Lower leg skin (tissue), 4 donors: Measurements from ENCODE around the gene LAP3. TPM values are rescaled to one million over a fixed set of nuclear protein-coding genes. Genes with fewer than 3 reads are reported as not detected.
"Not testable (repeated sequence)": the region's sequence is repeated elsewhere in the genome, so short reads cannot be mapped to it uniquely, and the experiment has no call there.

Experiments used
- DNase-seq, 2 donors: peaks; one replicate each; pipeline ENCODE4 v3.0.0-alpha.2; 2019; ENCODE audit warnings: low spot score in 2 of 2
- H3K4me3 ChIP-seq: fragments of 200-600 bp; sonication (generic); 2 replicates; pipeline ENCODE4 v1.5.1; 2017; ENCODE audit warnings: mild to moderate bottlenecking, low read depth; ENCODE audit not compliant: poor library complexity, severe bottlenecking
- CTCF ChIP-seq, 3 donors: fragments of 450-650 bp; IDR thresholded peaks; one replicate each; pipeline ENCODE4 v1.5.1; 2016; ENCODE audit warnings: antibody characterized with exemption in 3 of 3, mild to moderate bottlenecking in 3 of 3, moderate library complexity in 2 of 3
- POLR2A ChIP-seq, 2 donors: fragments of 450-650 bp; IDR thresholded peaks; one replicate each; pipeline ENCODE4 v1.6.1; 2016 to 2017; ENCODE audit warnings: antibody characterized with exemption in 2 of 2, mild to moderate bottlenecking in 1 of 2, moderate library complexity in 1 of 2
- WGBS, 2 donors: methylation state at CpG; one replicate each; pipeline ENCODE4 v1.1.5; 2018; 5-methylcytosine and 5-hydroxymethylcytosine counted together
- intact Hi-C: fragments of 100-400 bp; cut with DNase I; formaldehyde crosslinking; loops from one replicate; pipeline ENCODE4 v1.15.0; 2023; ENCODE audit warnings: low total_unique reads
- total RNA-seq, 4 donors: library from RNA; depleted of rRNA; stranded (reverse); fragments of >200 nt; gene quantifications; one replicate each; pipeline ENCODE4 v1.1.0, GENCODE V29; 2016

The LAP3 gene
- total RNA-seq, 4 donors from 2014 or later: 31.9 to 65.6 (median 52.7) TPM

DNA sequence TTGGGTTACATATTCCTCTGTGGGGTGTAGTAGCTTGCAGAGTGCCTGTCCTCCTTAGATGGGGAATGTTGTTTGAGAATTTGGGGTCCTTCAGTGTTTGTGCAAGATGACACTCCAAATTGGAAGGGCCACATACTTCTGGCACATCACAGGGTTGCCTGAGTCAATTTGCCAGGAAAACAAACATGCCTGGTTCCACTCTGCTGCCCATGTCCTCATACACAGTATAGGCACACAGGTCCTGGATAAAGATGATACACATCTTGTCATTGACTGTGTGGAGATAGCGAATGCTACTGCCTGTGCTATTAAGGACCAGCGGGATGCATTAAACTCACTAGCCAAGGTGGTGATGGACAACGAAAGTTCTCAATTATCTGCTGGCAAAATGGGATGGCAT lies 11.2 kb upstream of the LAP3 start:
- H3K4me3 ChIP-seq: no peak overlapping the region
- intact Hi-C loops: no loop called here
- no peak for DNase-seq
- TF ChIP-seq CTCF (IDR thresholded peaks at IDR 0.05) (no peak), POLR2A (IDR thresholded peaks at IDR 0.05) (no peak)
- 92 to 96% methylated on average over 3 of the region's 3 CpGs for WGBS, 2 donors

GRCh38 chr4:17567271-17567670 lies 9.7 kb upstream of the LAP3 start:
- H3K4me3 ChIP-seq: no peak overlapping the region
- no peak for TF ChIP-seq POLR2A (IDR thresholded peaks at IDR 0.05)
- TF ChIP-seq CTCF (IDR thresholded peaks at IDR 0.05): no peak
- intact Hi-C loops: no loop called here
- no peak for DNase-seq
- WGBS, 2 donors: 61 to 68% methylated on average over 2 of the region's 2 CpGs

DNA sequence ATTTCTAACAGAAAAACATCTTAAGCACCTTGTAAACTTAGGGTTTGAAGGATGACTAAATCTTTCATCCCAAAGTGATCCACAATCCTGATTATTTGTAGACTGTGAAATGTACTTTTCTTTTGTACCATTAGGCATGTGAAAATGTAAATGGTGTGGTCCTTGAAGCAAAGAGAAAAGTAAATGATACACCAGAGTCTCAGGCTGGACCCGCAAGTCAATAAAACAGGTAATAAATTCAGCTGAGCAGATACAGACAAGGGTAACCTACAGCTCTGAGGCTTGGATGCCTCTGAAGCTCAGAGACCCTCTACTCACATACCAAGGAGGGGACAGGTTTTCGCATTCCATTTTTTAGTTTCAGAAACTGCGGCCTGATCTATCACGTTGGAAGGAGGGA lies 2.8 kb upstream of the LAP3 start:
- intact Hi-C loops: no loop called here
- no peak overlapping the region for H3K4me3 ChIP-seq
- no peak for TF ChIP-seq POLR2A (IDR thresholded peaks at IDR 0.05)
- TF ChIP-seq CTCF (IDR thresholded peaks at IDR 0.05): no peak
- DNase-seq: no peak
- WGBS, 2 donors: 91 to 92% methylated on average over 4 of the region's 4 CpGs

- intact Hi-C loops, H3K4me3 ChIP-seq: not testable (repeated sequence)
- peak in 1 of 2 donors; percentile 83 for DNase-seq
- 95 to 98% methylated on average over 12 of the region's 12 CpGs for WGBS, 2 donors
Measured at GRCh38 chr4:17575177-17575576, 1.8 kb upstream of the LAP3 start.

DNA sequence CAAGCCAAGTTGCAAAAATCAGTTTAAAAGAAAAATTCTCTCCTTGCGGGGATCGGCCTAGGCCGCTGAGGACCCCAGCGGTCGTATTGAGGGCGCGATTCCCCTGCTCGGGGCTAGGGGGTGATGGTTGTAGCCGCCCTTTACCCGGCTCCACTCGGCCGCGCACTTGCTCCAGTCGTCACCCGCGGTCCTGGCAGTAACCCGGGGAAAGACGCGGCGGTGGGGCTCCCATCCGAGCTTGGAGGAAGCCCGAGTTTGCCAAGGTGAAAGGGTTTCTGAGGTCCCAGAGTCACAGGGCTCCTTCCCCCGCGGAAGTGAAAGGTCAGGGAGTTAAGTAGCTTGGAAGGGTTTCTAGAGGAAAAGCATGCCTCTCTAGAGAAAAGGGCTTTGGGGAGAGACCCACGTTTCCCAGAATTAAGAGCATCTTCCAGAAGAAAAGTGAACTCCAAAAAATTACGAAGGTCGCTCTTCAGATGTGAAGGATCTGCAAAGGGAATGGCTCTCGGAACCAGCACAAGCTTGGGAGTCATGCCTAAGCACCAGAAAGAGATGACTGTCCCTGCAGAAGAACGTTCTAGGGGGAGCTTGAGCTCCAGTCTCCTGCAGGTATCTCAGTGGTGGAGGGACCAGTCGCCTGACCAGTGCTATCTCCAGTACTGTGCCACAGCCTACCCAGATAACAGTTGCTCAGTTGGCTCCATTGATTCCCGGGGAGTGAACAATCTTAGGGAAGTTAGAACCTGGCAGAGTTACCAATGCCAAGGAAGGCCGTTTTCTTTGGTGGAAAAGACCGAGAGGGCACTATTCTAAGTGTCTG lies 875 bp downstream of the LAP3 start:
- no peak for TF ChIP-seq CTCF (IDR thresholded peaks at IDR 0.05)
- no peak for TF ChIP-seq POLR2A (IDR thresholded peaks at IDR 0.05)
- 4% methylated on average over 27 to 29 of the region's 33 CpGs for WGBS, 2 donors
- peak overlapping the region; percentile 72 for H3K4me3 ChIP-seq
- peak; percentile 23 to 90 for DNase-seq
- intact Hi-C loops: no loop called here

GRCh38 chr4:17578482-17578891 lies 1.5 kb downstream of the LAP3 start:
- TF ChIP-seq CTCF (IDR thresholded peaks at IDR 0.05) (no peak), POLR2A (IDR thresholded peaks at IDR 0.05) (no peak)
- 62 to 66% methylated on average over 6 of the region's 6 CpGs for WGBS, 2 donors
- intact Hi-C loops: no loop called here
- H3K4me3 ChIP-seq: peak overlapping the region; percentile 72
- DNase-seq: no peak
